Breast epithelium (tissue), 4 donors: ENCODE results near the gene TUBGCP2. TPM values are rescaled to one million over a fixed set of nuclear protein-coding genes. Genes with fewer than 3 reads are reported as not detected.

ENCODE experiments used
- DNase-seq, 2 donors: peaks; one replicate each; pipeline ENCODE4 v3.0.0-alpha.2; 2019; ENCODE audit warnings: low spot score in 2 of 2
- H3K27ac ChIP-seq, 2 donors: fragments of 200-600 bp; sonication (generic) in 1 of 2; one replicate each; pipeline ENCODE4 v1.5.1; 2016 to 2019; ENCODE audit warnings: mild to moderate bottlenecking in 1 of 2
- H3K27me3 ChIP-seq, 2 donors: fragments of 200-600 bp; sonication (generic) in 1 of 2; one replicate each; pipeline versions ENCODE4 v1.5.1 to v1.6.0; 2017 to 2019; ENCODE audit warnings: control low read depth in 1 of 2, mild to moderate bottlenecking in 1 of 2
- H3K36me3 ChIP-seq: fragments of 200-600 bp; one replicate; pipeline ENCODE4 v1.5.1; 2019
- H3K4me1 ChIP-seq, 2 donors: fragments of 200-600 bp; sonication (generic); one replicate each; pipeline ENCODE4 v1.5.1; 2016 to 2019; ENCODE audit warnings: control low read depth in 1 of 2
- H3K4me3 ChIP-seq, 3 donors: fragments of 200-600 bp; sonication (generic); 1 replicate in 2 of 3; 2 replicates in 1 of 3; pipeline ENCODE4 v1.5.1; 2016 to 2019; ENCODE audit warnings: mild to moderate bottlenecking in 3 of 3, moderate library complexity in 2 of 3
- H3K9me3 ChIP-seq, 2 donors: fragments of 200-600 bp; sonication (generic) in 1 of 2; one replicate each; pipeline ENCODE4 v1.5.1; 2016 to 2019; ENCODE audit warnings: control low read depth in 1 of 2
- CTCF ChIP-seq, 3 donors: fragments of 450-650 bp; IDR thresholded peaks; one replicate each; pipeline ENCODE4 v1.5.1; 2016 to 2017; ENCODE audit warnings: antibody characterized with exemption in 3 of 3, mild to moderate bottlenecking in 3 of 3, moderate library complexity in 3 of 3
- POLR2A ChIP-seq: fragments of 450-650 bp; IDR thresholded peaks from one replicate; pipeline ENCODE4 v1.6.1; 2016; ENCODE audit warnings: antibody characterized with exemption, mild to moderate bottlenecking, moderate library complexity
- POLR2AphosphoS5 ChIP-seq, 3 donors: sonication (generic); formaldehyde crosslinking; IDR thresholded peaks; one replicate each; pipeline ENCODE4 v1.6.1; 2017; ENCODE audit warnings: antibody characterized with exemption in 3 of 3
- intact Hi-C: fragments of 100-400 bp; cut with DNase I; formaldehyde crosslinking; loops from one replicate; pipeline ENCODE4 v1.15.1; 2023; ENCODE audit warnings: low total_unique reads
- total RNA-seq, 3 donors: library from RNA; depleted of rRNA; stranded (reverse); fragments of >200 nt; gene quantifications; one replicate each; pipeline ENCODE4 v1.1.0, GENCODE V29; 2016

The TUBGCP2 gene
- total RNA-seq, 3 donors from 2014 or later, result 33.6 to 40.0 (median 39.5) TPM

DNA sequence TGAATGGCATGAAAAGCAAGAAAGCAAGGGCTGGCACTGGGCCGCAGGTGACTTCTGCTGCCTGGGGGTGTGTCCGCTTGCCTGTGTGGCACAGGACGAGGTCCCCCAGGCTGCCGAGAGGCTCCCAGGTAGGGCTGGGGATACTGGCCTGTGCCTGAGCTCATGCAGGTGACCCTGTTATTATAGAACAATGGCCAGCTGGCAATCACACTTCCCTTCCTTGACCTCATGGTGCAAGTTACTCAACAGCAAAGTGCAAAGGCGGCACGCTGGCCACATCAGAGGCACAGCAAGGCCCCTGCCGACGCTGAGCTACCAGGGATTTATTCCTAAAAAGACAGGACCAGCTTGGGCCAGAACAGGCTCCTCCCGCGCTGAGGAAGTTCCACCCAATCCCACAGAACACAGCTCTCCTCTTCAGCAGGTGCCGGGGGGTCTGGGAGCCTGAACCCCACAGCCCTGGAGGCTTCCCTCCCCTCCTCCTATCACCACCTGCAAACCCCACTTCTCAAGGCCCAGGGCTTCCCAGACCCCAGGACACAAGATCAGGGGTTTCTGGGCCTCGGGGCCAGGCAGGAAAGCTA is 30.6 kb downstream of the TUBGCP2 start:
- intact Hi-C loops, result no loop called here
- DNase-seq, result no peak
- no peak for TF ChIP-seq POLR2AphosphoS5 (IDR thresholded peaks at IDR 0.05)
- TF ChIP-seq POLR2A, result no peak
- no peak for TF ChIP-seq CTCF (IDR thresholded peaks at IDR 0.05)
- Histone ChIP-seq H3K27me3 (peaks cover 0 to 23% of the 10 kb centered on the region in 2 donors), H3K4me1 (peaks cover 0 to 9% of the 10 kb centered on the region in 2 donors), H3K4me3 (no peak overlapping the region), H3K27ac (peak overlapping the region in 1 of 2 donors; percentile 77), H3K36me3 (peaks cover 4% of the 10 kb centered on the region), H3K9me3 (no peaks in the 10 kb centered on the region)

DNA sequence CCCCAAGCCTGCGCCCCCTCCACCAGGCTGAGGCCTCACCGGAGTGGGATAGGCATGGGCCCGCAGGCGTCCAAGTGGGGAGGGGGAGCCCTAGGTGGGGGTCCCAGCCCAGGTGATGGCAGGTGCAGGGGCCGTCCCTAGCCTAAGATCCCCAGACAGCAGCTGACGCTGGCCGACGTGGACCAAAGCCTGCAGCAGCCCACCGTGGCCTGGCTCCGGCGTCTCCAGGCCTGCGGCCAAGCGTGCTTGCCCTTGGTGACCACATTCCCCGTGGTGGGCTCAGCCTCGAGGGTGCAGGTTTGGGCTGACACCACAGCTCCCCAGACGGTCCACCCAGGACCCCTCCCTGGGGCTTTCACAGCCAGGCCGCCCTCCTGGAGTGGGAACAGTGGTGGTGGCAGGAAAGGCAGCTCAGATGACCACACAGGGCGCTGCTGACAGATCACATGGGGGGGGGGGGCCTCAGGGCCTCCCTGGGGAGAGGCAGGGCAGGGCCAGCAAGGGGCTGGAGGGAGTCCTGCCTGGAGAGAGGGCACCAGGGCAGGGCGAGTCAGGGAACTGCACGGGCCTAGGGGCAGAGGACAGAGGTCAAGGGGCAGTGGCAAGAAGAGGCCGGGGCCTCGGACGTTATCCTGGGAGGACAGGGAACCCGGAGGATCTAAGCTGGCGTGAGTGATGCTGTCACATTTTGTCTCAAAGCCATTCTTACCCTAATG is 31.2 kb downstream of the TUBGCP2 start:
- no peak for DNase-seq
- no peaks in the 10 kb centered on the region for H3K9me3 ChIP-seq
- peaks cover 0 to 23% of the 10 kb centered on the region in 2 donors for H3K27me3 ChIP-seq
- H3K4me3 ChIP-seq, result no peak overlapping the region
- H3K36me3 ChIP-seq, result no peaks in the 10 kb centered on the region
- no peak overlapping the region for H3K27ac ChIP-seq
- TF ChIP-seq POLR2AphosphoS5 (IDR thresholded peaks at IDR 0.05), result no peak
- TF ChIP-seq POLR2A, result no peak
- no peak for TF ChIP-seq CTCF (IDR thresholded peaks at IDR 0.05)
- intact Hi-C loops, result no loop called here
- H3K4me1 ChIP-seq, result peaks cover 0 to 9% of the 10 kb centered on the region in 2 donors

- no peak within 1 kb of the TSS for H3K27ac ChIP-seq
- peaks cover 0 to 9% of the 10 kb centered on the region in 2 donors for H3K4me1 ChIP-seq
- H3K4me3 ChIP-seq, result peak within 1 kb of the TSS; percentile 11 to 54 (median 26)
- intact Hi-C loops, result no loop called here
- TF ChIP-seq POLR2AphosphoS5 (IDR thresholded peaks at IDR 0.05), result no peak
- TF ChIP-seq CTCF (IDR thresholded peaks at IDR 0.05), result no peak
- TF ChIP-seq POLR2A, result no peak
- H3K27me3 ChIP-seq, result peaks cover 0 to 23% of the 10 kb centered on the region in 2 donors
- no peaks in the 10 kb centered on the region for H3K36me3 ChIP-seq
- no peaks in the 10 kb centered on the region for H3K9me3 ChIP-seq
- no peak for DNase-seq
Measured at GRCh38 chr10:133276435-133277201, 32.1 kb downstream of the TUBGCP2 start, which contains the start of gene ADAM8. Gene ADAM8 (minus strand): TSS chr10:133276868. CDS start chr10:133276817, 51 bp downstream.

DNA sequence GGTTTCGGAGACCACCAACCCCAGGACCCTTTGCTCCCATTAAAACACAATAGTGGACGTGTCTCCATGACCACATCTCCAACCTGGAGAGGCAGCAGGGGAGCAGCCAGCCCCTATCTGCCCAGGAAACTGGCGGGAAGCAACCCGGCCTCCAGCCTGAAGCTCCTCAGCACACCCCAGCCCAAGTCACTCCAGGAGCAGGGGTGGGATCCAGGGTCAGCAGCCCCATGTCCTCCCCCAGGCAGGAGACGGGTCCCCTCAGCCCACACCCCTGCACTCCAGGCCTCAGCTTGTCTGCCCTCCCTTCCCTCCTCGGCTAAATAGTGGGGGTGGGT is 32.6 kb downstream of the TUBGCP2 start:
- Histone ChIP-seq H3K27me3 (peaks cover 0 to 23% of the 10 kb centered on the region in 2 donors), H3K27ac (no peak overlapping the region), H3K9me3 (no peaks in the 10 kb centered on the region), H3K36me3 (no peaks in the 10 kb centered on the region), H3K4me3 (peak overlapping the region; percentile 7 to 54 (median 26)), H3K4me1 (peaks cover 0 to 9% of the 10 kb centered on the region in 2 donors)
- no peak for TF ChIP-seq POLR2A
- intact Hi-C loops, result no loop called here
- DNase-seq, result no peak

- no peak for DNase-seq
- TF ChIP-seq POLR2A, result no peak
- no peak for TF ChIP-seq POLR2AphosphoS5 (IDR thresholded peaks at IDR 0.05)
- TF ChIP-seq CTCF (IDR thresholded peaks at IDR 0.05), result no peak
- no peaks in the 10 kb centered on the region for H3K9me3 ChIP-seq
- peaks cover 0 to 9% of the 10 kb centered on the region in 2 donors for H3K4me1 ChIP-seq
- H3K27ac ChIP-seq, result no peak overlapping the region
- intact Hi-C loops, result no loop called here
- no peaks in the 10 kb centered on the region for H3K36me3 ChIP-seq
- peaks cover 0 to 23% of the 10 kb centered on the region in 2 donors for H3K27me3 ChIP-seq
- H3K4me3 ChIP-seq, result peak overlapping the region; percentile 7 to 54 (median 26)
Measured at GRCh38 chr10:133275684-133276092, 33.0 kb downstream of the TUBGCP2 start.
